Keratinocyte (primary cell): ENCODE measurements around the gene ADGRD1.

Source experiments
- CTCF ChIP-seq, 3 experiments: IDR thresholded peaks in 1 of 3; conservative IDR thresholded peaks in 1 of 3; optimal IDR thresholded peaks in 1 of 3; 2 replicates in 2 of 3; 3 replicates in 1 of 3; pipeline versions ENCODE3 to v1.5.1; 2011; ENCODE audit warnings: low read length in 3 of 3, mild to moderate bottlenecking in 3 of 3, moderate library complexity in 2 of 3, control low read depth in 1 of 3, inconsistent platforms in 1 of 3; ENCODE audit not compliant: insufficient read depth in 2 of 3; ENCODE audit errors: extremely low read depth in 1 of 3
- EZH2 ChIP-seq: IDR thresholded peaks from one replicate; pipeline ENCODE4 v1.6.1; 2012; ENCODE audit warnings: inconsistent platforms, mild to moderate bottlenecking, low read length, moderate library complexity

DNA sequence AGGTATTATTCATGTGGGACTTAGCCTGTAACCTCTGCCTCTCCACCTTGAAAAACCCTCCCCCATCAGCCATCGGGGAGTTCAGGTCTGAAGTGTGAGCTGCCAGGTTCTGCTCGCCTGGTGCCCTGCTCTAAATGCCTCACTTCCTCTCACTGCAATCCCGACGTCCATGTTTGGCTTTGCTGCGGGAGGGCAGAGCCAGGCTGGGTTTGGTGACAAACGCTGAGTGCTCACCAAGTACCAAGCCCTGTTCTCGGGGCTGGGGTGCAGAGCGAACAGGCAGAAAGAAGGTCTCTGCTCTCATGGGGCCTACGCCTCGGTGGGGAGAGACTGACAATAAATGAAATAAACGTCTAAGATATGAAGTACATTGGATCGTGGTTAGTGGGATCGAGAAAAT, 2.1 kb upstream of the ADGRD1 start:
- TF ChIP-seq CTCF (optimal IDR thresholded peaks at IDR 0.05 in 1 of 3, IDR thresholded peaks at IDR 0.05 in 1 of 3, conservative IDR thresholded peaks at IDR 0.05 in 1 of 3; ENCODE audit: extremely low read depth in 1 of 3, insufficient read depth in 2 of 3, low read length in 3 of 3) = no peak
- no peak for TF ChIP-seq EZH2
